G401 (cell line): ENCODE measurements around the gene TCHP. TPM values are rescaled to one million over a fixed set of nuclear protein-coding genes. Genes with fewer than 3 reads are reported as not detected.
"Not testable (repeated sequence)": the region's sequence is repeated elsewhere in the genome, so short reads cannot be mapped to it uniquely, and the experiment has no call there.

Source experiments
- DNase-seq: peaks from one replicate; pipeline ENCODE4 v3.0.0-alpha.2; 2015; ENCODE audit warnings: low spot score
- in situ Hi-C: cut with HindIII; loops from 2 replicates; pipeline ENCODE4 v1.10.0; 2016; ENCODE audit warnings: low sequenced_read_pairs, mixed read lengths
- total RNA-seq: library from RNA; depleted of rRNA; stranded (reverse); fragments of >200 nt; shearing (Covaris generic); gene quantifications from 2 replicates; pipeline ENCODE4 v1.2.3, GENCODE V29; 2014

TCHP gene
- total RNA-seq, 1 experiment from 2014 or later = 38.3 TPM

DNA sequence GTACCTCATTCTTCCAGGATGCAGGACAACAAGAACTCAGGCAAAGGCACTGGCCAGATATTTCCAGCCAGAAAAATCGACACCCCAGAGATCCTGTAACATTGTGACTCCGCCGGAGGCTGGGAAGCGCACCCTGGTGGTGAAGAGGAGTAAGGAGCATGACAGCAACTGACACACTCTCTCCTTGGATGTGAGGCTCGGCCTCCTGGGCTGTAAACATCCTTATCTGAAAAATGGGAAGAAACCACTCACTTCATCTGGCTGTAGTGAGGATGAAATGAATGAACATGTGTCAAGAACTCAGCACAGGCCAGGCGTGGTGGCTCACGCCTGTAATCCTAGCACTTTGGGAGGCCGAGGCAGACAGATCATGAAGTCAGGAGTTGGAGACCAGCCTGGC is 27.5 kb downstream of the TCHP start:
- in situ Hi-C loops = no loop called here
- no peak for DNase-seq

DNA sequence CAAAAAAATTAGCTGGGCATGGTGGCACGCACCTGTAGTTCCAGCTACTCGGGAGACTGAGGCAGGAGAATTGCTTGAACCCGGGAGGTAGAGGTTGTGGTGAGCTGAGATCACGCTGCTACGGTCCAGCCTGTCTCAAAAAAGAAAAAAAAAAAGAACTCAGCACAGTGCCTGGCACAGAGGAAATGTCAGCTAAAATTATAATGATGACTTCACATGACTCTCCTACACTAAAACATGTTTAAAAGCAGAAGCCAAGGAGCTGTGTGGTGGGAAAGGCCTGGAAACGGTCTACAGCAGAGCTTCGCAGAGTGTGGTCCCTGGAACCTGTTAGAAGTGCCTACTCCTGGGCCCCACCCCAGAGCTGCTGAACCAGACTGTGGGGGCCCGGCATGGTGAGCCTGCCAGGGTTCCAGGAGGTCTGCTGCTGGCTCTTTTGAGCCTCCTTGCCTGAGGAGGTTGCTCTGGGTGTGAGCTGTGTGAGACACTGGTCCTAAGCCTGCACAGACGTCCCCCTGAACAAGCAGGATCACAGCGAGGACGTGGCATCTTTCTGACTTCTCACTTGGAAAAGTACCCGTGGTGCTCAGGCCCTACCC is 28.1 kb downstream of the TCHP start:
- in situ Hi-C loops = no loop called here
- DNase-seq = no peak

DNA sequence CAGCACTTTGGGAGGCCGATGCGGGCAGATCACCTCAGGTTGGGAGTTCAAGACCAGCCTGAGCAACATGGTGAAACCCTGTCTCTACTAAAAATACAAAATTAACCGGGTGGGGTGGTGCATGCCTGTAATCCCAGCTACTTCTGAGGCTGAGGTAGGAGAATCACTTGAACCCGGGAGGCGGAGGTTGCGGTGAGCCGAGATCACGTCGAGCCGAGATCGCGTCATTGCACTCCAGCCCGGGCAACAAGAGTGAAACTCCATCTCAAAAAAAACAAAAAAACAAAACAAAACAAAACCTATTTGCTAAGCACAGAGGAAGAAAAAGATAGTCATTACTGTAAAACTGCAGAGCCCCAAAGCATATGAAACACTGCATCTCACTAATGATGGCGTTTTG is 29.3 kb downstream of the TCHP start:
- in situ Hi-C loops, DNase-seq: not testable (repeated sequence)

DNA sequence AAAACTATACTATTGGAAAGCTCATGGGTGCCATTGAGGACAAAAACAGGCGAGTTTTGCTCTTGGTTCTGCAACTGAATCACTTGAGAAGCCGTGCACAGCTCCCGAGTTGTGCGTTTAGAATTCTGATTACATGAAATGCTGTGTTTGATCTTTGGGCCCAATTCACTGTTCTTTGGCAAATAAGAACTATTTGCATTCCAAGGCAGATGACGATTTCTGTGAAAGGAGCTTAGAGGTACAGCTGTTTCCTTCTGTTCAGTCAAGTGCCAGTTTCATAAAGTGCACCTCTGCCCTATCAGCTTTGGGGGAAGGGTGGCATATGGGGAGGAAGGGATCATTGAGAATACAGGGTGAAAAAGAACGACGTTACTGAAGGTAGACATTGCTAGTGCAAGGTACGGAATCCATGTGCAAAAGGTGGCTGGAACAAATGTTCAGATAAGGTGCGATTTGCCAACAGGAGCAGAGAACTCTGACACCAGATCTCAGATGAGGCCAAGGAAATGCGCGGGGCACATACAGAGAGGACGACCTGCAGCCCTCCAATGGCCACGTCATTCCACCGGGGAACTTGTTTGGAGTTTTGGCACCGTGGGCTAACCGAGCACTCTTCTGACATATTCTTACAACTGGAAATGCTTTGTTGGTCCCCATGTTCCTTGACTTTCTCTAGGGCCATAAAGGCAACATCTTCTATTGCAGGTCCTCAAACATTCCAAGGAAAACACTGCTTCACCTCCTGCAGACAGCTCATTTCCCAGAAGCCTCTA is 30.1 kb downstream of the TCHP start:
- in situ Hi-C loops = no loop called here

DNA sequence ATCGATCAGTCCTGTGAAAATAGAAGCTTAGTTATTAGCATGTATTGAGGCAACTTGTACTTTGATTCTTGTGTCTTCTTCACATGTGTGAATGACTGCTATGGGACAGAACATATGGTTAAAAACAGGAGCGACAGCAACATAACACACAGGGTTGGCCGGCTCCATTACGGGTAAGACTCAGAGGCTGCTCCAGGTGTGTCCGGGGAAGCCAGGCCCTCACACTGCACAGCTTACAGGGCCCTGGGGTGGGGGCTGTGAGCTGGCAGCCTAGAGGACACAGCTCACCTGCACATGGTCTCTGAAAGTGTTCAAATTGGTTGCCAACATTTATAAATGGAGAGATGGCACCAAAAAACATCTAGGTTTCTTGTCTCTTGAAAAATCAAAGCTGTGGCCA is 31.1 kb downstream of the TCHP start:
- no peak for DNase-seq
- in situ Hi-C loops = no loop called here

More for the DNA sequence above, 30.1 kb downstream of the TCHP start:
- no peak for DNase-seq

DNA sequence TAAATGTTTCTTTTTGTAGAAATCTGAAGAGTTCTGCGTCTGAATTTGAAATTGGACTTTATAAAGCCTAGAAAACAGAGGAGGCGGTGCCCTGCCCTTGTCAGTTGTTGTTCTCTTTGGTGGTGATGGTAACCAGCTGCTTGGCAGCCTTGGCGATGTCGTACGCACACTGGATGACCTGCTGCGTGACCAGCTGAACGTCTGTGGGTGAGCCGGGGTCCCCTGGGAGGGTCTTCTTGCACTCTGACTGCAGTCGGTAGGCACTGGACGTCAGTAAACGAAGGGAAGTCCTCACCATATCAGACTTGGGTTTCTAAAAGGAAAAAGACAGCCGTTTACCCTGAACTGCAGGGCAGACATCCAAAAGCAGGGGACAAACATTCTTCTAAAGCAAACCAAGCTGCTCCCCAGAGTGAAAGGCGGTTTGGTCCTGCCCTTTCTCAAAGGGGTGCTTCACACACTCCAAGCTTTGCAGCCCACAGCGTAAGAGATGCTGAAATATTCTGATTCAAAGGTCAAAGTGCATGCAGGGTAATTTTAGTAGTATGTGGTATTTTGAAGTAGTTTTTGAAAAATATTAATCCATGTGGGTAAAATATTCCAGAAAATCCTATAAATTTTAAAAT is 32.9 kb downstream of the TCHP start:
- DNase-seq = no peak
- in situ Hi-C loops = no loop called here

DNA sequence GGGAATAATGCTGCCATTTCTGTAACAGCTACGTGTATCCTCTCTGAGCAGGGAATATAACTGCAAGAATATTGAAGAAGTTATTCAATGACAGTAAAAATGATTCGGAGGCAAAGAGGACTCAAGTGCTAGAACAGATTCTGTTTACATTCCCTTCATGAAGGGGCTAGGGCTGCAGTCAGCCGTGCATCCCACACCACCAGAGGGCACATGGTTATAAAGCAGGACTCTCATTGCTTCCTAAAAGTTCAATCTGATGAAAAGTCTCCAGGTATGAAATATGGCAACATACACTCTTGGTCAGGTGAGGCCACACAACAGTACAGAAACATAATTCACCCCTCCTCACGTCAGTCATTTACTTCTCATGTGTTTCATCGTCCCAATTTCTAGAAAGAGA is 34.0 kb downstream of the TCHP start:
- in situ Hi-C loops = no loop called here
- no peak for DNase-seq

DNA sequence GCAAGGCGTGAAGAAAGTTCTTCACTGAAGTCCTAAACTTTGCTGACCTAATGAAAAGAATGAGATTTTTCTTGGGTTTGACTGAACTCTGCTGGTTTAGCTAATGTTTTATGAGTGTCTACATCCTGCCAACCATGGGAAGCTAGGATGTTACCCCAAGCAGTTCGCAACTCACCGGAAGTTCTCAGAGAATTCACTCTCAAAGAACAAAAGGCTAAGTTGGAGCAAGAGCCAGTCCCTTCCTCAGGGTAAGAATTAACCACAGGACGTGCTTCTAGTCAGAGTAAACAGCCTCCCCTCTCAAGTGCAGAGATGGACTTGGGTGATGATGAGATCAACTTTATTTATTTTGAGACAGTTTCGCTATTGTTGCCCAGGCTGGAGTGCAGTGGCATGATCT is 37.3 kb downstream of the TCHP start:
- in situ Hi-C loops = no loop called here
- DNase-seq = no peak

DNA sequence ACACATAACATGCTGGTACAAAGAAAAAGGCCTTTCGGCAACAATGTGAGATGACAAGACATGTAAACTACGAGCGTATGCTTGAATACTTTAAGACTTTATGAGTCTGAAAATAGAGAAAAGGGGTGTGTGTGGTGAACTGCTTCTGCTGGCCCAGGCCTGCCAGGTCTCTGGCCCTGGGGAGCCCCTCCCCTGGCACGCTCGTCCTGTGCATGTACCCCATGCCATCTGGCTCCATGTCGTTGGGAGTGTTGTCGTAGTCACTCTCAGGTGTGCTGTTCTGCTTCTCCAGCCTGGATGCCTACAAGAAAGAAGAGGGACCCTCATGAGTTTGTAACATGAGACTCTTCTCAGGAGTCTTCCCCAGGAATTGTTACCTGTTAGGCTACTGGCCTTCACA is 38.9 kb downstream of the TCHP start:
- in situ Hi-C loops = no loop called here
- DNase-seq = no peak

DNA sequence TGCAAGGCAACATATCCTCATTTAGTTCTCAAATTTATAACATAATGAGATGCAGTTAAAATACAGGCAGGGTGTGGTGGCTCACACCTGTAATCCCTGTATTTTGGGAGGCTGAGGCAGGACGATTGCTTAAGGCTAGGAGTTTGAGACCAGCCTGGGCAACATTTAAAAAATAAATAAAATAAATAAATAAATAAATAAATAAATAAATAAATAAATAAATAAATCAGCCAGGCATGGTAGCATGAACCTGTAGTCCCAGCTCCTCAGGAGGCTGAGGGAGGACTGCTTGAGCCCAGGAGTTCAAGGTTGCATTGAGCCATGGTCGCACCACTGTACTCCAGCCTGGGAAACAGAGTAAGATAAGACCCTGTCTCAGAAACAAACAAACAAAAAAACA is 39.4 kb downstream of the TCHP start:
- in situ Hi-C loops = no loop called here
- DNase-seq = no peak

DNA sequence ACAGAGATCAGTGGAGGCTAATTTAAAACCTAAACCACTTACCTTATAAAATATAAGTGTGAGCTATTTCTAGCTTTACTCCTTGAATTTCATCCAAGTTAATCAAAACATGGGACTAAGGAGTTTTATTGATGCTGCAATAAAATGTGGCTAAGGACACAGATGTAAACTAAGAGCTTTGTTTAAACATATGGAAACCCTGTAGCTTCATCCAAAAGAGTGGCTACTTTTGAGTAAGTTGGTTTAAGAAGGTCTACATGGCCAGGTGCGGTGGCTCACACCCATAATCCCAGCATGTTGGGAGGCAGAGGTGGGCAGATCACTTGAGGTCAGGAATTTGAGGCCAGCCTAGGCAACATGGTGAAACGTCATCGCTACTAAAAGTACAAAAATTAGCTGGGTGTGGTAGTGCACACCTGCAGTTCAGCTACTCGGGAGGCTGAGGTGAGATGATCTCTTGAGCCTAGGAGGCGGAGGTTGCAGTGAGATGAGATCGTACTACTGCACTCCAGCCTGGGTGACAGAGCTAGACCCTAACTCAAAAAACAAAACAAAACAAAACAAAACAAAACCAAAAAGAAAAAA is 40.4 kb downstream of the TCHP start:
- DNase-seq = no peak
- in situ Hi-C loops = no loop called here

DNA sequence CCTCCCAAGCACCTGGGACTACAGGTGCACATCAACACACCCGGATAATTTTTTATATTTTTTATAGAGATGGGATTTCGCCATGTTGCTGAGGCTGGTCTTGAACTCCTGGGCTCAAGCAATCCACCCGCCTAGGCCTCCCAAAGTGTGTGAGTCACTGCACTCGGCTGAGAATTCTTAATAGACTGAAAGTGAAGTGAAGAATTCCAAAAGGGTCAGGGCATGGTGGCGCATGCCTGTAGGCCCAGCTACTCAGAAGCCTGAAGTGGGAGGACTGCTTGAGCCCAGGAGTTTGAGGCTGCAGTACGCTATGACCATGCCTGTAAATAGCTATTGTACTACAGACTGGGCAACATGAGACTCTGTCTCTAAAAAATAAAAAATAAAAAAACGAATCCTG is 43.7 kb downstream of the TCHP start:
- in situ Hi-C loops = no loop called here
- no peak for DNase-seq

DNA sequence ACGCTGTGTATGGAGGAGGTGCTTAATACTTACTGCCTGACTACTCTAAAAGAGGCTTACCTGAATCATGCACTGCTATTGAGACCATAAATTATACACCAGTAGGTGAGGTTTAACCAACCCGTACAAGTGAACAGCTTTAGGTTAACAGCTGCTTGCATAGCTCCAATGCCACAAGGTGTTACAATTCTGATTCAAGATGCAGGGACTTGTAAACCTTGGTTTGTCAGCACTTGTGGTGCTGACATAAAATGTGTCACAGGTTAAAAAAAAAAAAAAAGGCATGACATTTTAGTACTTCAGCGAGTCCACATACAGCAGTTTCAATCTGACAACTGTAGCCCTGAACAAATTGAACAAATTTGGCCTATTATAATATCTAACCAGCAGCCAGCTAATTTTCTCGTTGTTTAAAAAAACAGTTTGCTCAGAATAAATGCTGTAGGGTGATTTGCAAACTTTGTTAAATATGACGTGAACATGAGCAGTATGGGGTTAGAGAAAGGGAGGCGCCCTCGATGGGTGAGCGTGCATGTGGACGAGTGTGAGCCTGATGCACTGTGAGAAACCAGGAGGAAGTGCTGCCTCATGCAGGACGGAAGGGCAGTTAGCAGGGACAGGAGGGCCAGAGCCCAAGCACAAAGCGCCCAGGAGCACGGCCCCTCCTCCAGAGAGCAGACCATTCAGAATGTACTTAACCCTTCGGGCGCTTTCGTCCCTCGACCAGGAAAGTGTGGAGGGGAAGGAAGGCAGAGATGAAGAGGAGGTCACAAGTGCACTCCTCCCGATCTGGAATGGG is 44.7 kb downstream of the TCHP start:
- DNase-seq = peak; percentile 55
- in situ Hi-C loops = no loop called here

DNA sequence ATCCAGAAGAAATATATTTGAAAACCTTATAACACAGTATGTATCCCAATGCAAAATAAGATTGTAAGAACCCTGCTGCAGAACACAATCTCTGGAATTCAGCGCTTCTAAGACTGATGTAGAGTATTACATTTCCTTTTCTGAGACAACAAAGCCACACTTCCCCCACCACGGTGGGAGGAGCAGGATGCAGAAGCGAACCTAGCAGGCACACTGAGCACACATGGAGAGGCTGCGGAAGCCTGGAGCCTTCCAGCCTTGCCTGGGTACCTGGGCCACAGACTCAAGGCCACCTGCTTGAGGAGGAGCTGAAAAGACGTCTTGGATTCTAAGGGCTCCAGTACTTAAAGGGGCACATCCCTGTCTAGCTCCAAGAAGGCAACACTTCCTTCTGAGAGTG is 46.4 kb downstream of the TCHP start:
- DNase-seq = no peak
- in situ Hi-C loops = no loop called here

DNA sequence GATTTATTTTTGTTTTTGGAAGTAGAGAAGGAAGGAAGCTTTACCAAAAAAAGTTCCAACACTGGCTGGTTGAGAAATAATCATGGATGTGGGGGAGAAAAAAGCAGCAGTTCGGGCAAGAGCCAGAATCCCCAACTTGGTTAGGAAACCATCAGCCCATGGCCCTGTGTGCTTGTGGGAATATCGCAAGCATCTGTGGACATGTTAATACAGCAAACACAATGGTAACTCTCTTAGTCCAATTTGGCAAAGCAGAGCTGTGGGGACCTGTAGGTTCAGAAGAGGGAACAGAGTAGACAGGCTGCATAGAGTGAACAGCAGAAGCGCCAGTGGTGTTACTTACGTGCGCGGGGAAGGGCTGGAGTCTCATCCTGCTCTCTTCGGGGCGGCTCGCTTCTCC is 46.8 kb downstream of the TCHP start:
- no peak for DNase-seq
- in situ Hi-C loops = no loop called here

DNA sequence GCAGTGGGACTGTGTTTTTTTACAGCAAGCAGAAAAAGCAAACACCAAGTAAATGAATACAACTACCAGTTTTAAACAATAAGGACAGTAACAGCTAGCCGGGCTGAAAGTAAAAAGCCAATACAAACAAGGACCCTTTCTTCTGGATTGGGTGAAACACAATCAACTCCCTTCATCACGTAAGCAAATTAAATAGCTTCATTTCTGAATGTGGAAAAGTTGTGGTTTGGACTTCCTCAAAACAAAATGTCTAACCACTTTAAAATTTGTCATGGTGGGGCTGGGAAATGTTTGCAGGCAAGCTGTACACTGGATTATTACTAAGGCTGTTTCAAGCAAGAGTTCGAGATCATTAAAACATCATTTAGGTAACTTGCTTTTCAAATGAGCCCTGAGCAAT is 47.4 kb downstream of the TCHP start:
- in situ Hi-C loops = no loop called here
- no peak for DNase-seq

DNA sequence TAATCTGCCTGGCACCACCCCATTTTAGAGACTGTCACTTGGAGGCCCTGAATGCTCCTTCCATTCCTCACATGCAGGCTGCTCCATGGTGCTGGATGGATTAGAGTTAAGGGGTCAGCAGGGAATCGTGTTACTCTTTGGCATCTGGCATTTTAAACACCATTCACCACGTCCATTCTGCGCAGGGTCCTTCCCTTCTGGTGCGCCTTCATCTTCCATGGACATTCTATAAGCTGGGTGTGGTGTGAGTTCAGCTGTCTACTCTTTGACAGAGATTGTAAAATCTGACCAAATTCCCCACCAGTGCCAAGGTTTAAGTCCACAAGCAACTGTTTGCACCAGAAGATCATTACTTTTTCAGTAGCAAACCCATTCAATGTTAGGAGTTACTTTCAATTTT is 48.3 kb downstream of the TCHP start:
- in situ Hi-C loops = no loop called here
- no peak for DNase-seq

DNA sequence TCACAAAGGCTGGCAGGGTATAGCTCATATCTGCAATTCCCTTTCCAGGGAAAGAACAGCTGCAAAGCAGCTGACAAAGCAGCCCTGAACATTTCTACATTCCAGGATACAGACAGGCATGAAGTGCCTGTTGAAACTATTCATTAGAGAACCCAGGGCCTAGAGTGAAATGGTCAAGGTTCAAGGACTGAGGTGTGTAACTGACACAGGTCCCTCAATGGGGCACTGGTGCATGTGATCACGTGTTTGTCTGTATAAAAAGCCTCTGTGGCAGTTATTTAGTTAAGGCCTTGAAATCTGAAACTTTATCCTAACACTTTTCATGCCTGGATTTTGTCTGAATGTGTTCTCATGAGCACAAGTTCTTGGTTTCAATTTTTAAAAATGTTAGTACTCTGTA is 49.0 kb downstream of the TCHP start:
- no peak for DNase-seq
- in situ Hi-C loops = no loop called here

DNA sequence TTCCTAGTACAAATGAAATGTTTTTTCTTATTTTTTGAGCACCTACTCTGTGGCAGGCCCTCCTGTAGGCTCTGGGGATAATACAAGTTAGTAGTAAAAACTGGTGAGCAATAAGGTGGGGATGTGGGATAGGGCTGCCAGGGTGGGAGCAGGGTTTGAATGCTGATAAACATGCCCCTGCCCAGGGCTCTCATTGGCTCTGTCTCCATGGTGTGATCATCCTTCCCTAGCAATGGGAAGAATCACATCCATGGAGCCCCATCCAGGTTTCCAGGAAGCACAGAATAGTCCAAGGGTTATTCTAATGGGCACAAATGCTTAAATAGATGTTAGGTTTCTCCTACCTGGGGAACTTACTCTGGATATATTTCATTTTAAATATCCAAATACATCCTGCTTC is 50.6 kb downstream of the TCHP start:
- no peak for DNase-seq
- in situ Hi-C loops = no loop called here

DNA sequence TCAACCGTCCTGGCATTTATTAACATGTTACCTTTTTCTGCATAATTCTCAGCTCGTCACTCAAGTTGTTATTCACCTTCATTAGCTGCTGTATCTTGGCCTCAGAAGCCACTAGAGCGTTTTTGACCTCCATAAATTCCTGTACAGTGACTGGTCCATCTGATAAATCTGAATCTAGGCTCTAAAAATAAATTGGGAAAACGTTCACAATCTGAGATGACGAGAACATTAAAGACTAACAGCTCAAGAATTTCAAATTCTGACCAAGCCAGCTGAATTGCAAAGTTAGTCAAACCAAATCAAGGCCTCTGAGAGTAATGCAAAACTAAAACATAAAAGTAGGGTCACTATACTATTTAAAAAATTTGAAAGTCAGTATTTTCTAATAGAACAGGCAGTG is 51.1 kb downstream of the TCHP start:
- in situ Hi-C loops = no loop called here
- DNase-seq = no peak
